Measurements from ENCODE around the gene ADCY7.

Gene ADCY7

DNA sequence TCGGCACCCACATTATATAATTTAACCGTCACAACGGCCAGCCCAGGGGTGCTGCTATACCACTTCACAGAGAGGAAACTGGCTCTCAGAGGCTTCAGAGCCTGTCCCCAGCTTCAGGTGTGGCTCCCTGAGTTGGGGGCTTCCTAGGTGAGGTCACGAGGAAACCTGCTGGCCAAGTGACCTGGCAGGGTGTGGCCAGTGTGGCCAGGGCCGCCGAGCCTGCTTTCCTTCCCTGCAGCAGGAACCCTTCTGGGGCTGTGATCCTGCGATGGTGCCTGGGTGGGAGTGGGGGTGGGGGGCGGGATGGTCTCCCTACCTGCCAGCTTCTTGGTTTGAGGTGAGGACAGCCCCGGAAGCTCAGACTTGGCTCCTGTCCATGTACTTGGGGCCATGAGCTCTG is 39.9 kb downstream of the ADCY7 start:
- ATAC-seq (ENCODE audit: low read depth), result no peak
- no peak for TF ChIP-seq CTCF (IDR thresholded peaks at IDR 0.05; ENCODE audit: poor library complexity, severe bottlenecking)
- no peaks in the 10 kb centered on the region for H3K9me3 ChIP-seq (ENCODE audit: severe bottlenecking)

DNA sequence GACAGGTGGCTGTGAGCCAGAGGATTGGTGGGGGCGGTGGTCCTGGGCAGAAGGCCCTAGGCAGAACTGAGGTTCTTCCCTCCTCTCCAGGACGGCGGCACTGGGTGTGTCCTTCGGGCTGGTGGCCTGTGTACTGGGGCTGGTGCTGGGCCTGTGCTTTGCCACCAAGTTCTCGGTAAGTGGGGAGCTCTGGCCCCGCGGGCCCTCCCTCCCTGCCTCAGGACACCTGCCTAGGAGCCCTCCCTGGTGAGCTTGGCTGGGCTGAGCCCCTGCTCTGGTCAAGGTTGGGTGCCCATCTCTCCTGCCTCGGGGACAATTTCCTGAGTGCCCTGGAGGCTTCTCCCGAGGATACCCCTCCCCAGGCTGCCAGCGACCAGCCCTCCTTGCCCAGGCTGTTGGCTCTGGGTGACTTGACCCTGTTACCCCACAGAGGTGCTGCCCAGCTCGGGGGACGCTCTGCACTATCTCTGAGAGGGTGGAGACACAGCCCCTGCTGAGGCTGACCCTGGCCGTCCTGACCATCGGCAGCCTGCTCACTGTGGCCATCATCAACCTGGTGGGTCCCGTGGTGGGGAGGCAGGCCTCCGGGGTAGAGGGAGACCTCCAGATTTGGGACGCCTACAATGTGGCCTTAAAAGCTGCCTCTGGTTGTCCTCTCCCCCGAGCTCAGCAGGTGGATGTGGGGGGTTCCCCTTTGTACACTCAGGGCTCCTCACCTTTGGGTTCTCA is 42.0 kb downstream of the ADCY7 start:
- Histone ChIP-seq H3K27ac (ENCODE audit: poor library complexity, severe bottlenecking) (no peak overlapping the region), H3K4me1 (ENCODE audit: insufficient read depth, poor library complexity, severe bottlenecking) (no peaks in the 10 kb centered on the region), H3K27me3 (ENCODE audit: insufficient read depth, poor library complexity, severe bottlenecking) (no peaks in the 10 kb centered on the region), H3K9me3 (ENCODE audit: severe bottlenecking) (no peaks in the 10 kb centered on the region), H3K36me3 (ENCODE audit: low read depth) (peaks cover 2% of the 10 kb centered on the region), H3K4me3 (ENCODE audit: severe bottlenecking) (no peak overlapping the region)
- ATAC-seq (ENCODE audit: low read depth) (no peak), DNase-seq (ENCODE audit: low spot score) (peak; percentile 59)
- no peak for TF ChIP-seq CTCF (IDR thresholded peaks at IDR 0.05; ENCODE audit: poor library complexity, severe bottlenecking)

More for the DNA sequence above, 39.9 kb downstream of the ADCY7 start:
- Histone ChIP-seq H3K27me3 (ENCODE audit: insufficient read depth, poor library complexity, severe bottlenecking) (no peaks in the 10 kb centered on the region), H3K4me3 (ENCODE audit: severe bottlenecking) (no peak overlapping the region), H3K27ac (ENCODE audit: poor library complexity, severe bottlenecking) (no peak overlapping the region), H3K4me1 (ENCODE audit: insufficient read depth, poor library complexity, severe bottlenecking) (peaks cover 3% of the 10 kb centered on the region), H3K36me3 (ENCODE audit: low read depth) (no peaks in the 10 kb centered on the region)
- no peak for DNase-seq (ENCODE audit: low spot score)

DNA sequence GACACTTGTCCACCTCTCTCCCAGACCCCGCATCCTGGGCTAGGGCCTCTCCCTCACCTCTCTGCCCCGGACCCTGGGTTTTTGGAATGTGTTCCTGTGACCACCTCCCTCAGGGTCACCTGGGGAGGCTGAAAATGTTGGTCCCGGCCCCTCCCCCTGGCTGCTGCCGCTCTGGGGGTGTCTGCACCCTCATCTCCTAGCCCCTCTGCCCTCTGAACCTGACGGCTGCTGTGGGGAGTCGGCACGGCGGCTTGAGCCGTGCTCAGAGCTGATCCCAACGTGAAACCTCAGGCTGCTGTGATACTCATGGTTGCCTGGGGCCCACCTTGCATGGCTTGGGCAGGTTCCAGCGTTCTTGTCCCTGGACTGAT is 42.8 kb downstream of the ADCY7 start:
- Histone ChIP-seq H3K27me3 (ENCODE audit: insufficient read depth, poor library complexity, severe bottlenecking) (no peaks in the 10 kb centered on the region), H3K9me3 (ENCODE audit: severe bottlenecking) (no peaks in the 10 kb centered on the region), H3K4me3 (ENCODE audit: severe bottlenecking) (no peak overlapping the region), H3K27ac (ENCODE audit: poor library complexity, severe bottlenecking) (no peak overlapping the region), H3K4me1 (ENCODE audit: insufficient read depth, poor library complexity, severe bottlenecking) (no peaks in the 10 kb centered on the region), H3K36me3 (ENCODE audit: low read depth) (peaks cover 9% of the 10 kb centered on the region)
- ATAC-seq (ENCODE audit: low read depth), result 0 out of 3 replicates have a peak, but pooled peaks have one; percentile 2
- no peak for TF ChIP-seq CTCF (IDR thresholded peaks at IDR 0.05; ENCODE audit: poor library complexity, severe bottlenecking)
- no peak for DNase-seq (ENCODE audit: low spot score)

DNA sequence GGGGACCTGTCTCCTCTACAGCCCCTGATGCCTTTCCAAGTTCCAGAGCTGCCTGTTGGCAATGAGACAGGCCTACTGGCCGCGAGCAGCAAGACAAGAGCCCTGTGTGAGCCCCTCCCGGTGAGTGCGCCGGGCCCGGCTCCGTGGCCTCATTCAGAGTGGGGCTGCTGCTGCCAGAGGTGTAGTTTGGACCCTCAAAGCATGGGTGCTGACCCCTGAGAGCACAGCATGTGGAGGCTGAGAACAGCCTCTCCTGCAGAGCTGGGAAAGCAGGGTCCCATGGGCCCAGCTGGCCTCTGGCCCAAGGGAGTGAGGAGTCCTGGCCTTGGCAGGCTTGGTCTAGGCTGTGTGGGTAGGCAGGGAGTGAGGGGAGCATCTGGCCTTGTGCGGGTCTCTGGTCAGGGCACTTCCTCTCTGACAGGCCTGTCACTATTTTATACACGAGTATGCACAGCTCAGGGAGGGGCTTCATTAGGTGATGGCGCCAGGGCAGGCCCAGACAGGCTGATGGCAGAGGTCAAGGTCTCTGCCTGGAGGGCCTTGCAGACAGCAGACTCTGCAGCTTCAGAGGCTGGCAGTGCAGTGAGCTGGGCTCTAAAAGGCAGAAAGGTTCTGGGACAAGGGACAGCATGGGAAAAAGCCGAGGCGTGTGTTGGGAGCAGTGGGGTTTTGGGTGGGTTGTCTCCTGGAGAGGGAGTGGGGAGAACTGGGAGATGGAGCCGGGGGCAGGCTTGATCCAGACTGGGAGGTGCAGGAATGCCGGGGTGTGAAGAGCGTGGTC is 43.4 kb downstream of the ADCY7 start:
- Histone ChIP-seq H3K4me1 (ENCODE audit: insufficient read depth, poor library complexity, severe bottlenecking) (no peaks in the 10 kb centered on the region), H3K27ac (ENCODE audit: poor library complexity, severe bottlenecking) (no peak overlapping the region), H3K36me3 (ENCODE audit: low read depth) (peaks cover 13% of the 10 kb centered on the region), H3K9me3 (ENCODE audit: severe bottlenecking) (no peaks in the 10 kb centered on the region), H3K4me3 (ENCODE audit: severe bottlenecking) (no peak overlapping the region), H3K27me3 (ENCODE audit: insufficient read depth, poor library complexity, severe bottlenecking) (no peaks in the 10 kb centered on the region)
- DNase-seq (ENCODE audit: low spot score), result no peak
- peak; percentile 52 for ATAC-seq (ENCODE audit: low read depth)
- no peak for TF ChIP-seq CTCF (IDR thresholded peaks at IDR 0.05; ENCODE audit: poor library complexity, severe bottlenecking)

Data from RWPE2 (cell line).